ENCODE results near the gene FARP1. TPM values are rescaled to one million over a fixed set of nuclear protein-coding genes. Genes with fewer than 3 reads are reported as not detected.

The FARP1 gene
- total RNA-seq, 4 donors from 2014 or later: 13.1 to 71.2 (median 46.6) TPM

DNA sequence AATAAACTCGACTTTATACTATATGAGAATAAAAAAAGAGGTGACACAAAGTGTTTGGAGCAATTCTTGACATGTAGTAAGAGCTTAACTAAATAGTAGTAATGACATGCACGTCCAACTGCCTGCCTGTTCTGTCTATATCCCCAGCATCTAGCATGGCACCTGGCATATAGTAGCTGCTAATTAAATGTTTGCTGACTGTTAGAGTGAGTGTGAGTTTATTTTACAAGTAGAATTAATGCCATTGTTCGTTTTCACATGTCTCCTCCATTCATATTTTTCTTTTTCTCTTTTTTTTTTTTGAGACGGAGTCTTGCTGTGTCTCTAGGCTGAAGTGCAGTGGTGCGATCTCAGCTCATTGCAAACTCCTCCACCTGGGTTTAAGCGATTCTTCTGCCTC, 72.6 kb downstream of the FARP1 start:
- no peaks in the 10 kb centered on the region for H3K9me3 ChIP-seq
- intact Hi-C loops (cut with DNase I; ENCODE audit: low total_unique reads): no loop called here
- TF ChIP-seq POLR2A (IDR thresholded peaks at IDR 0.05) (no peak), CTCF (IDR thresholded peaks at IDR 0.05) (no peak)
- H3K27me3 ChIP-seq: no peaks in the 10 kb centered on the region
- no peak overlapping the region for H3K27ac ChIP-seq
- no peak overlapping the region for H3K4me3 ChIP-seq
- H3K4me1 ChIP-seq: peaks cover 0 to 19% of the 10 kb centered on the region in 2 donors
- no peak for DNase-seq
- H3K36me3 ChIP-seq: no peaks in the 10 kb centered on the region

- H3K27ac ChIP-seq: no peak overlapping the region
- peaks cover 0 to 19% of the 10 kb centered on the region in 2 donors for H3K4me1 ChIP-seq
- no peaks in the 10 kb centered on the region for H3K27me3 ChIP-seq
- no peaks in the 10 kb centered on the region for H3K36me3 ChIP-seq
- TF ChIP-seq CTCF (IDR thresholded peaks at IDR 0.05) (no peak), POLR2A (IDR thresholded peaks at IDR 0.05) (no peak)
- no peaks in the 10 kb centered on the region for H3K9me3 ChIP-seq
- intact Hi-C loops (cut with DNase I; ENCODE audit: low total_unique reads): no loop called here
- no peak overlapping the region for H3K4me3 ChIP-seq
- peak in 1 of 2 donors; percentile 32 for DNase-seq
These were observed 73.3 kb downstream of the FARP1 start for GRCh38 chr13:98216135-98216565.

GRCh38 chr13:98216711-98217285, 73.9 kb downstream of the FARP1 start:
- Histone ChIP-seq H3K36me3 (no peaks in the 10 kb centered on the region), H3K4me1 (peaks cover 0 to 19% of the 10 kb centered on the region in 2 donors), H3K27ac (no peak overlapping the region), H3K4me3 (no peak overlapping the region), H3K27me3 (no peaks in the 10 kb centered on the region), H3K9me3 (no peaks in the 10 kb centered on the region)
- intact Hi-C loops (cut with DNase I; ENCODE audit: low total_unique reads): no loop called here
- TF ChIP-seq POLR2A (IDR thresholded peaks at IDR 0.05): no peak
- TF ChIP-seq CTCF (IDR thresholded peaks at IDR 0.05): no peak
- DNase-seq: no peak

DNA sequence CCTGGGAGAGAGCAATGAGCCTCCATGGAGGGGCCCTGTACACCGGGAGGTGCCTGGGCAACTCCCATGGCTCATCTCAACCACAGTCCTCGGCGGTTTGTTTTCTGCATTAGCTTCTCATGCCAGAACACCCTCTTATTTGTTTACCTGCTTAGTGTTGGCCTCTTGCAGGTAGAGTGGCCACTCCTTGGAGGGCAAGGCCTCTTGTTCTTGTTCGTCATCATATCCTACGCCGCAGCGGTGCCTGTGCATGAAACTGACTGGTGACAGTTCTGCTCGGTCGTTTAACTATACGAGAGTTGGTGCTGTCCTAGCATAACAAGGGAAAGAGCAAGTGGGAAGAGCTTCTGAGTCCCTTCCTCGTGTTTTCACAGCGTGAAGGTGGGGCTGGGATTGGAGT, 74.7 kb downstream of the FARP1 start:
- Histone ChIP-seq H3K27me3 (no peaks in the 10 kb centered on the region), H3K9me3 (no peaks in the 10 kb centered on the region), H3K27ac (no peak overlapping the region), H3K36me3 (no peaks in the 10 kb centered on the region), H3K4me1 (peaks cover 0 to 19% of the 10 kb centered on the region in 2 donors), H3K4me3 (no peak overlapping the region)
- no peak for TF ChIP-seq POLR2A (IDR thresholded peaks at IDR 0.05)
- TF ChIP-seq CTCF (IDR thresholded peaks at IDR 0.05): no peak
- no peak for DNase-seq
- intact Hi-C loops (cut with DNase I; ENCODE audit: low total_unique reads): no loop called here

GRCh38 chr13:98219685-98220084, 76.8 kb downstream of the FARP1 start:
- no peak for TF ChIP-seq CTCF (IDR thresholded peaks at IDR 0.05)
- TF ChIP-seq POLR2A (IDR thresholded peaks at IDR 0.05): no peak
- Histone ChIP-seq H3K27ac (peak overlapping the region in 1 of 2 donors; percentile 6), H3K4me3 (no peak overlapping the region), H3K4me1 (peaks cover 0 to 11% of the 10 kb centered on the region in 2 donors), H3K27me3 (no peaks in the 10 kb centered on the region), H3K36me3 (no peaks in the 10 kb centered on the region), H3K9me3 (no peaks in the 10 kb centered on the region)
- intact Hi-C loops (cut with DNase I; ENCODE audit: low total_unique reads): no loop called here
- no peak for DNase-seq
